Caco-2 (cell line): ENCODE results near the gene PLSCR5. TPM values are rescaled to one million over a fixed set of nuclear protein-coding genes. Genes with fewer than 3 reads are reported as not detected.

Experiments used
- Bru-seq: library from RNA; stranded (reverse); fragments of 400-500 nt; gene quantifications from one replicate; lab custom pipeline; 2021; lab: Mats Ljungman, UMichigan
- BruChase-seq, 2 experiments: library from RNA; stranded (reverse); fragments of 400-500 nt; gene quantifications; one replicate each; lab custom pipeline; 2021; lab: Mats Ljungman, UMichigan
- BruUV-seq: library from RNA; stranded (reverse); fragments of 400-500 nt; replicated peaks from 2 replicates; lab custom pipeline; 2021; lab: Mats Ljungman, UMichigan
- CTCF ChIA-PET: fragments of 300-600 bp; sonication (Branson Sonifier 250); formaldehyde crosslinking; loops from one replicate; lab custom pipeline; 2022; ENCODE audit warnings: antibody characterized with exemption; lab: Charles Lee
- POLR2A ChIA-PET: fragments of 300-600 bp; sonication (Branson Sonifier 250); formaldehyde crosslinking; loops from one replicate; lab custom pipeline; 2022; ENCODE audit warnings: antibody characterized with exemption; lab: Charles Lee
- DNase-seq, 2 experiments: peaks; one replicate each; pipeline versions ENCODE4 v3.0.0 to v3.0.0-alpha.2; 2020 to 2022
- H3K27me3 ChIP-seq: replicated peaks from 2 replicates; pipeline ENCODE4 v1.6.0; 2011; ENCODE audit warnings: low read length; ENCODE audit not compliant: control insufficient read depth, insufficient read depth
- H3K36me3 ChIP-seq: 2 replicates; pipeline ENCODE4 v1.5.1; 2011; ENCODE audit warnings: low read length; ENCODE audit not compliant: control insufficient read depth, insufficient read depth
- H3K4me1 ChIP-seq: fragments of 250-450 bp; sonication (Bioruptor Pico); 2 replicates; pipeline ENCODE4 v1.5.1; 2020; ENCODE audit warnings: mild to moderate bottlenecking
- H3K4me3 ChIP-seq: 2 replicates; pipeline ENCODE4 v1.5.1; 2011; ENCODE audit warnings: low read depth, mild to moderate bottlenecking, control low read depth, low read length
- H3K9me3 ChIP-seq: fragments of 250-450 bp; sonication (Bioruptor Pico); 2 replicates; pipeline ENCODE4 v1.5.1; 2020; ENCODE audit warnings: mild to moderate bottlenecking, moderate library complexity
- H3K27ac Mint-ChIP-seq: one replicate; pipeline ENCODE4 v1.8.0; 2022; ENCODE audit warnings: mixed read lengths; ENCODE audit not compliant: unreplicated experiment
- H3K27me3 Mint-ChIP-seq: one replicate; pipeline ENCODE4 v1.8.0; 2022; ENCODE audit warnings: mixed read lengths; ENCODE audit not compliant: insufficient read depth, unreplicated experiment
- H3K36me3 Mint-ChIP-seq: one replicate; pipeline ENCODE4 v1.8.0; 2022; ENCODE audit warnings: mild to moderate bottlenecking, mixed read lengths; ENCODE audit not compliant: insufficient read depth, unreplicated experiment
- H3K4me1 Mint-ChIP-seq: one replicate; pipeline ENCODE4 v1.8.0; 2022; ENCODE audit warnings: low read depth, mixed read lengths; ENCODE audit not compliant: unreplicated experiment
- H3K4me3 Mint-ChIP-seq: one replicate; pipeline ENCODE4 v1.8.0; 2022; ENCODE audit warnings: mild to moderate bottlenecking, moderate library complexity, mixed read lengths; ENCODE audit not compliant: unreplicated experiment
- H3K9me3 Mint-ChIP-seq: one replicate; pipeline ENCODE4 v1.8.0; 2022; ENCODE audit warnings: mixed read lengths; ENCODE audit not compliant: unreplicated experiment
- CTCF ChIP-seq, 2 experiments: fragments of 200-600 bp in 1 of 2; IDR thresholded peaks; 1 replicate in 1 of 2; 2 replicates in 1 of 2; pipeline versions ENCODE4 v1.5.1 to v1.8.0; 2011 to 2022; ENCODE audit warnings: antibody characterized with exemption in 1 of 2, control low read depth in 1 of 2, inconsistent platforms in 1 of 2, low read depth in 1 of 2, low read length in 1 of 2, mild to moderate bottlenecking in 1 of 2, moderate library complexity in 1 of 2; ENCODE audit not compliant: insufficient read depth in 1 of 2, severe bottlenecking in 1 of 2, unreplicated experiment in 1 of 2
- intact Hi-C: fragments of 100-400 bp; cut with micrococcal nuclease; formaldehyde crosslinking; loops from one replicate; pipeline ENCODE4 v1.10.0; 2022; ENCODE audit not compliant: unreplicated experiment
- long read RNA-seq: library from polyadenylated mRNA; stranded (forward); transcript quantifications from one replicate; pipeline ENCODE4 v2.0.0, GENCODE V29; 2022
- total RNA-seq: library from RNA; stranded (reverse); gene quantifications from 2 replicates; pipeline ENCODE4 v1.2.3, GENCODE V29; 2022

The PLSCR5 gene
- total RNA-seq (0.26 TPM in 1 of 2 replicates, not detected in the other), Bru-seq, nascent RNA (percentile 24 among the genes with signal in this experiment), BruChase-seq, experiment 1, labeled RNA remaining after a 2-hour chase (percentile 16 among the genes with signal in this experiment), BruChase-seq, experiment 2, labeled RNA remaining after a 6-hour chase (percentile 21 among the genes with signal in this experiment)
- long read RNA-seq, result 0 reads

- Mint-ChIP-seq H3K27me3 (no peaks in the 10 kb centered on the region), H3K27ac (no peak within 1 kb of the TSS), H3K4me3 (no peak within 1 kb of the TSS), H3K36me3 (no peaks in the 10 kb centered on the region), H3K9me3 (no peaks in the 10 kb centered on the region), H3K4me1 (no peaks in the 10 kb centered on the region)
- no peaks in the 10 kb centered on the region for H3K27me3 ChIP-seq
- H3K4me3 ChIP-seq, result no peak within 1 kb of the TSS
- ChIA-PET POLR2A (no interaction called here), CTCF (no interaction called here)
- intact Hi-C loops, result no loop called here
- H3K4me1 ChIP-seq, result no peaks in the 10 kb centered on the region
- BruUV-seq, result no TSS peak
- H3K36me3 ChIP-seq, result no peaks in the 10 kb centered on the region
- no peak for TF ChIP-seq CTCF (IDR thresholded peaks at IDR 0.05; ENCODE audit: insufficient read depth in 1 of 2, low read depth in 1 of 2, low read length in 1 of 2, severe bottlenecking in 1 of 2, unreplicated experiment in 1 of 2)
- no peaks in the 10 kb centered on the region for H3K9me3 ChIP-seq
- no peak for DNase-seq
These were observed at the start of gene PLSCR5 for GRCh38 chr3:146605106-146605505. PLSCR5 (minus strand) TSS chr3:146605346; CDS start chr3:146605212, 134 bp downstream.

GRCh38 chr3:146653978-146654377, 48.8 kb upstream of the PLSCR5 start:
- POLR2A ChIA-PET, result no interaction called here
- Histone ChIP-seq H3K9me3 (no peaks in the 10 kb centered on the region), H3K4me1 (no peaks in the 10 kb centered on the region), H3K27me3 (no peaks in the 10 kb centered on the region), H3K36me3 (no peaks in the 10 kb centered on the region), H3K4me3 (no peak overlapping the region)
- intact Hi-C loops, result no loop called here
- Mint-ChIP-seq H3K36me3 (no peaks in the 10 kb centered on the region), H3K27ac (no peak overlapping the region), H3K4me1 (no peaks in the 10 kb centered on the region), H3K4me3 (no peak overlapping the region), H3K27me3 (no peaks in the 10 kb centered on the region), H3K9me3 (no peaks in the 10 kb centered on the region)
- CTCF ChIA-PET, result interaction anchor here (0.7 kb wide), 1 partner anchor 72 kb away, joined by 3 read pairs; no protein-coding TSS in a partner anchor
- TF ChIP-seq CTCF (IDR thresholded peaks at IDR 0.05; ENCODE audit: insufficient read depth in 1 of 2, low read depth in 1 of 2, low read length in 1 of 2, severe bottlenecking in 1 of 2, unreplicated experiment in 1 of 2), result no peak
- no TSS peak for BruUV-seq
- DNase-seq, result no peak

- POLR2A ChIA-PET, result no interaction called here
- no peak overlapping the region for H3K4me3 Mint-ChIP-seq
- no peak for TF ChIP-seq CTCF (IDR thresholded peaks at IDR 0.05; ENCODE audit: insufficient read depth in 1 of 2, low read depth in 1 of 2, low read length in 1 of 2, severe bottlenecking in 1 of 2, unreplicated experiment in 1 of 2)
These were observed 45.7 kb upstream of the PLSCR5 start for GRCh38 chr3:146650691-146651442.

More at GRCh38 chr3:146650691-146651442, 45.7 kb upstream of the PLSCR5 start:
- no peaks in the 10 kb centered on the region for H3K9me3 ChIP-seq
- no peak overlapping the region for H3K4me3 ChIP-seq
- CTCF ChIA-PET, result no interaction called here
- no TSS peak for BruUV-seq
- H3K27me3 ChIP-seq, result no peaks in the 10 kb centered on the region
- Mint-ChIP-seq H3K4me1 (no peaks in the 10 kb centered on the region), H3K27me3 (no peaks in the 10 kb centered on the region), H3K27ac (no peak overlapping the region), H3K36me3 (no peaks in the 10 kb centered on the region), H3K9me3 (no peaks in the 10 kb centered on the region)
- intact Hi-C loops, result no loop called here
- DNase-seq, result no peak
- no peaks in the 10 kb centered on the region for H3K4me1 ChIP-seq
- no peaks in the 10 kb centered on the region for H3K36me3 ChIP-seq
